ENCODE results near the gene SETD6. TPM values are rescaled to one million over a fixed set of nuclear protein-coding genes. Genes with fewer than 3 reads are reported as not detected.

The SETD6 gene
- total and polyA plus RNA-seq, 2 of the 13 experiments (the other 11 are each of a cell fraction or from before 2014, with no cell fraction given) = 24.0 to 25.7 TPM

DNA sequence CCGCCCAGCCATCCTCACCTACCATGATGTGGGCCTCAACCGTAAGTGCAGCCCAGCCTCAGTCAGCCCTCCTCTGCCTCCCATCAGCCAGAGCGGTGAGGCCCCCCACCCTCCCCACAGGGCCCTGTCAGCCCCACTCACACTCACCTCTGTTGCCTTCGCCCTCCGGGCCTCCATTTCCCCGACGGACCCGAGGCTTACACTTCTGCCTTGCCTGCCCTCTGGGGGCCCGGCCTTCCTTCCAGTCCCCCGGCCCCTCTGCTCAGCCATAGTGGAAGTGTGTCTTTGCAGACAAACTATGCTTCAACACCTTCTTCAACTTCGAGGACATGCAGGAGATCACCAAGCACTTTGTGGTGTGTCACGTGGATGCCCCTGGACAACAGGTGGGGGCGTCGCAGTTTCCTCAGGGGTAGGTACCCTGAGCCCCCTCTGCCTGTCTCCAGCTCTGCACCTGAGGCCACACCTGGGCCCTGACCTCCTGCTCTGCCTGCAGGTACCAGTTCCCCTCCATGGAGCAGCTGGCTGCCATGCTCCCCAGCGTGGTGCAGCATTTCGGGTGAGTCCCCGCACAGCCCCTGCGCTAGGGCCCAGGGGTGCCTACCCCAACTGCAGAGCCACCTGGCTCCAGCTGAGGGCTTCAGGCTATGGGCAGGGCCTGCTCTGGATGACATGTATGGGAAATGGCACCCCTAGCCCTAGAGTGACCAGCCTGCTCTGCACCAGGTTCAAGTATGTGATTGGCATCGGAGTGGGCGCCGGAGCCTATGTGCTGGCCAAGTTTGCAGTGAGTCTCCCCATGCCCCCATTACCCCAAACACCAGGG lies 11.2 kb upstream of the SETD6 start:
- TF ChIP-seq AGO2 (optimal IDR thresholded peaks at IDR 0.05; ENCODE audit: low read depth, low read length) (peak; percentile 22), ZNF83 (CRISPR knock-in tag; IDR thresholded peaks at IDR 0.05; ENCODE audit: borderline replicate concordance) (0 out of 2 replicates have a peak, but pooled peaks have one; percentile 37), ZNF598 (CRISPR knock-in tag; IDR thresholded peaks at IDR 0.05; ENCODE audit: borderline replicate concordance) (no peak), SALL1 (CRISPR knock-in tag; IDR thresholded peaks at IDR 0.05) (no peak), TARDBP (CRISPR knock-in tag; IDR thresholded peaks at IDR 0.05) (no peak)
- TF ChIP-seq, protein P1, sequence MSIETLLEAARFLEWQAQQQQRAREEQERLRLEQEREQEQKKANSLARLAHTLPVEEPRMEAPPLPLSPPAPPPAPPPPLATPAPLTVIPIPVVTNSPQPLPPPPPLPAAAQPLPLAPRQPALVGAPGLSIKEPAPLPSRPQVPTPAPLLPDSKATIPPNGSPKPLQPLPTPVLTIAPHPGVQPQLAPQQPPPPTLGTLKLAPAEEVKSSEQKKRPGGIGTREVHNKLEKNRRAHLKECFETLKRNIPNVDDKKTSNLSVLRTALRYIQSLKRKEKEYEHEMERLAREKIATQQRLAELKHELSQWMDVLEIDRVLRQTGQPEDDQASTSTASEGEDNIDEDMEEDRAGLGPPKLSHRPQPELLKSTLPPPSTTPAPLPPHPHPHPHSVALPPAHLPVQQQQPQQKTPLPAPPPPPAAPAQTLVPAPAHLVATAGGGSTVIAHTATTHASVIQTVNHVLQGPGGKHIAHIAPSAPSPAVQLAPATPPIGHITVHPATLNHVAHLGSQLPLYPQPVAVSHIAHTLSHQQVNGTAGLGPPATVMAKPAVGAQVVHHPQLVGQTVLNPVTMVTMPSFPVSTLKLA (IDR thresholded peaks at IDR 0.05) = peak; percentile 35
- H3K4me1 ChIP-seq (ENCODE audit: insufficient read depth, low read length) = peaks cover 44% of the 10 kb centered on the region
- H3K4me3 ChIP-seq (replicated peaks in 1 of 3; ENCODE audit: insufficient read depth in 1 of 3, low read depth in 2 of 3, low read length in 3 of 3) = no peak overlapping the region
- FAIRE-seq (no peak), ATAC-seq (no peak), DNase-seq (ENCODE audit: low spot score) (no peak)
- no peak overlapping the region for H3K4me2 ChIP-seq (ENCODE audit: low read depth, low read length)
- H3K79me2 ChIP-seq (ENCODE audit: insufficient read depth, low read length) = no peaks in the 10 kb centered on the region
- in situ Hi-C loops (cut with HindIII; ENCODE audit: extremely low pct_ligation_motif_present, low pct_unique_long_range_greater_than_20kb) (loop anchor here (10.0 kb wide), 1 partner anchor 231 kb away; the partner anchor contains the start of gene GOT2), intact Hi-C loops (cut with micrococcal nuclease; ENCODE audit: unreplicated experiment) (no loop called here)
- no peak overlapping the region for H2AFZ ChIP-seq (ENCODE audit: low read length)
- WGBS (ENCODE audit: low lambda C conversion rate) = 81% methylated on average over 13 of the region's 21 CpGs
- peaks cover 0 to 8% of the 10 kb centered on the region in 2 experiments; a peak in 2 of 5 replicates for H3K27me3 ChIP-seq (ENCODE audit: control insufficient read depth in 1 of 2, insufficient read depth in 2 of 2, low read length in 2 of 2)
- H3K9ac ChIP-seq (ENCODE audit: insufficient read depth, low read depth, low read length) = no peak overlapping the region
- CTCF ChIA-PET (ENCODE audit: low intra/inter-chr PET ratio, low total read pairs) = no interaction called here
- BruUV-seq (replicated peaks) = no TSS peak
- POLR2A ChIA-PET = no interaction called here
- H3K36me3 ChIP-seq (replicated peaks in 1 of 2; ENCODE audit: control insufficient read depth in 1 of 2, insufficient read depth in 2 of 2, low read length in 2 of 2) = no peaks in the 10 kb centered on the region
- no peak overlapping the region for H3K27ac ChIP-seq (ENCODE audit: extremely low read length, insufficient read depth, low read length)
- no peaks in the 10 kb centered on the region for H4K20me1 ChIP-seq (ENCODE audit: insufficient read depth, low read length)
- H3K9me3 ChIP-seq (ENCODE audit: low read length) = no peaks in the 10 kb centered on the region

Measured in HepG2 (cell line).